Erythroblast (primary cell): Measurements from ENCODE around the gene DROSHA.

Experiments
- GATA1 ChIP-seq: IDR thresholded peaks from 2 replicates; pipeline ENCODE4 v1.6.1; 2011; ENCODE audit warnings: low read depth, mild to moderate bottlenecking, control low read depth, low read length, moderate library complexity
- POLR2A ChIP-seq: IDR thresholded peaks from 2 replicates; pipeline ENCODE4 v1.6.1; 2011; ENCODE audit warnings: mild to moderate bottlenecking, low read length

DNA sequence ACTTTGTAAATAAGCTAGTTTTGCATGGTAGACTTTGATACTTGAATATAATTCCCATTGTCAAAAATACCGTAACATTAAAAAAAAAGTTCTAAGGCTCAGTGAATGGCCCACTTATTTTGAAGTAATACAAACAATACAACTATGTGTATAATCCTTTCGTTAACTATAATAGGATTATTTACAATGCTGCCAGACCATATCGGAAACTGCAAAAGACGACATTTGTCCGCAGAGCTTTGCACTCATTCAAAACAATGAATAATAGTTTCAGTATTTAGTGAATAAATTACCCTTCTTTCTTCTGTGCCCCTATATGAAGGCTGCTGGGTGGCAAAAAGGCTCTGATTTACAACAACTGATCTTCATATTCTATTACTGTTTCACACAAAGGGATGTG lies 121.8 kb downstream of the DROSHA start:
- TF ChIP-seq POLR2A, result no peak
- no peak for TF ChIP-seq GATA1
